ENCODE results near the gene AP1S2. TPM values are rescaled to one million over a fixed set of nuclear protein-coding genes. Genes with fewer than 3 reads are reported as not detected.

AP1S2 gene
- polyA plus RNA-seq, 1 donor (not counting 4 experiments of a cell fraction or from before 2014, with no cell fraction given) = 15.0 TPM

DNA sequence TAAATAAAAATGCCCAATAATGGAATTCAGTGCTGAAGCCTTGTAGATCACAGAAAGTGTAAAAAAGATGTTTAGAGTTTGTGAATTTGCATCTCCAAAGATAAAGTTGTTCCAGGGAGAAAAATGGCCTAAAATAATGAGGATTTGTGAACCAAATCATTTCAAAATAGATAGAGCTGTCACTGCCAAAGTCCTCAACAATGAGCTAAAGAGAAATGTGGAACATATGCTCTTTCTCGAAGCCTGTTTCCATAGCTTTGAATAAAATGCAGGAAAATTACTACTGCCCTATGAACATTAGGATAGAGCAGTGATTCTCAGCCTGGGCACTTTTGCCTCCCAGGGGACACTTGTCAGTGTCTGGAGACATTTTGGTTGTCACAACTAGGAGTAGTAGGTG lies 3.4 kb upstream of the AP1S2 start:
- no peak overlapping the region for H2AFZ ChIP-seq (ENCODE audit: control insufficient read depth, low read length)
- dilution Hi-C loops (cut with MboI; ENCODE audit: extremely low pct_ligation_motif_present, low sequenced_read_pairs) = no loop called here

GRCh38 chrX:15856636-15857035 lies 2.0 kb upstream of the AP1S2 start:
- Histone ChIP-seq H3K79me2 (ENCODE audit: control insufficient read depth, insufficient read depth, low read length) (no peaks in the 10 kb centered on the region), H3K9me3 (ENCODE audit: control insufficient read depth, low read depth, low read length) (no peaks in the 10 kb centered on the region), H3K27me3 (ENCODE audit: control insufficient read depth, extremely low read depth, insufficient read depth, low read length) (peaks cover 19% of the 10 kb centered on the region), H2AFZ (ENCODE audit: control insufficient read depth, low read length) (no peak overlapping the region), H3K9ac (ENCODE audit: control insufficient read depth, extremely low read depth, insufficient read depth, low read length) (no peak overlapping the region), H3K4me1 (ENCODE audit: control insufficient read depth, extremely low read depth, insufficient read depth, low read length) (peaks cover 14% of the 10 kb centered on the region), H3K9me1 (ENCODE audit: control insufficient read depth, extremely low read depth, insufficient read depth, low read length) (no peaks in the 10 kb centered on the region), H3K27ac (ENCODE audit: control insufficient read depth, insufficient read depth, low read length) (no peak overlapping the region), H3K4me2 (ENCODE audit: control insufficient read depth, extremely low read depth, insufficient read depth, low read depth, low read length) (no peak overlapping the region), H4K20me1 (ENCODE audit: control insufficient read depth, extremely low read depth, insufficient read depth, low read length) (no peaks in the 10 kb centered on the region), H3K36me3 (ENCODE audit: control insufficient read depth in 2 of 2, extremely low read depth in 1 of 2, insufficient read depth in 2 of 2, low read length in 2 of 2) (no peaks in the 10 kb centered on the region), H3K4me3 (ENCODE audit: control insufficient read depth in 2 of 3, extremely low read depth in 1 of 3, insufficient read depth in 2 of 3, low read depth in 1 of 3, low read length in 3 of 3) (no peak overlapping the region)
- TF ChIP-seq, protein P1, sequence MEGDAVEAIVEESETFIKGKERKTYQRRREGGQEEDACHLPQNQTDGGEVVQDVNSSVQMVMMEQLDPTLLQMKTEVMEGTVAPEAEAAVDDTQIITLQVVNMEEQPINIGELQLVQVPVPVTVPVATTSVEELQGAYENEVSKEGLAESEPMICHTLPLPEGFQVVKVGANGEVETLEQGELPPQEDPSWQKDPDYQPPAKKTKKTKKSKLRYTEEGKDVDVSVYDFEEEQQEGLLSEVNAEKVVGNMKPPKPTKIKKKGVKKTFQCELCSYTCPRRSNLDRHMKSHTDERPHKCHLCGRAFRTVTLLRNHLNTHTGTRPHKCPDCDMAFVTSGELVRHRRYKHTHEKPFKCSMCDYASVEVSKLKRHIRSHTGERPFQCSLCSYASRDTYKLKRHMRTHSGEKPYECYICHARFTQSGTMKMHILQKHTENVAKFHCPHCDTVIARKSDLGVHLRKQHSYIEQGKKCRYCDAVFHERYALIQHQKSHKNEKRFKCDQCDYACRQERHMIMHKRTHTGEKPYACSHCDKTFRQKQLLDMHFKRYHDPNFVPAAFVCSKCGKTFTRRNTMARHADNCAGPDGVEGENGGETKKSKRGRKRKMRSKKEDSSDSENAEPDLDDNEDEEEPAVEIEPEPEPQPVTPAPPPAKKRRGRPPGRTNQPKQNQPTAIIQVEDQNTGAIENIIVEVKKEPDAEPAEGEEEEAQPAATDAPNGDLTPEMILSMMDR (optimal IDR thresholded peaks at IDR 0.05 in 1 of 3, IDR thresholded peaks at IDR 0.05 in 1 of 3, conservative IDR thresholded peaks at IDR 0.05 in 1 of 3; ENCODE audit: extremely low read depth in 1 of 3, insufficient read depth in 2 of 3, low read length in 3 of 3) = no peak
- no peak for TF ChIP-seq EZH2 (IDR thresholded peaks at IDR 0.05; ENCODE audit: low read length)
- FAIRE-seq (no peak), DNase-seq (ENCODE audit: low read depth, low spot score) (no peak)
- dilution Hi-C loops (cut with MboI; ENCODE audit: extremely low pct_ligation_motif_present, low sequenced_read_pairs) = no loop called here

More for the DNA sequence above, 3.4 kb upstream of the AP1S2 start:
- FAIRE-seq (no peak), DNase-seq (ENCODE audit: low read depth, low spot score) (no peak)
- Histone ChIP-seq H3K4me1 (ENCODE audit: control insufficient read depth, extremely low read depth, insufficient read depth, low read length) (peaks cover 14% of the 10 kb centered on the region), H3K4me2 (ENCODE audit: control insufficient read depth, extremely low read depth, insufficient read depth, low read depth, low read length) (no peak overlapping the region), H3K27ac (ENCODE audit: control insufficient read depth, insufficient read depth, low read length) (no peak overlapping the region), H3K9ac (ENCODE audit: control insufficient read depth, extremely low read depth, insufficient read depth, low read length) (no peak overlapping the region), H3K27me3 (ENCODE audit: control insufficient read depth, extremely low read depth, insufficient read depth, low read length) (peaks cover 19% of the 10 kb centered on the region), H4K20me1 (ENCODE audit: control insufficient read depth, extremely low read depth, insufficient read depth, low read length) (no peaks in the 10 kb centered on the region), H3K36me3 (ENCODE audit: control insufficient read depth in 2 of 2, extremely low read depth in 1 of 2, insufficient read depth in 2 of 2, low read length in 2 of 2) (no peaks in the 10 kb centered on the region), H3K79me2 (ENCODE audit: control insufficient read depth, insufficient read depth, low read length) (no peaks in the 10 kb centered on the region), H3K9me1 (ENCODE audit: control insufficient read depth, extremely low read depth, insufficient read depth, low read length) (no peaks in the 10 kb centered on the region), H3K9me3 (ENCODE audit: control insufficient read depth, low read depth, low read length) (no peaks in the 10 kb centered on the region), H3K4me3 (ENCODE audit: control insufficient read depth in 2 of 3, extremely low read depth in 1 of 3, insufficient read depth in 2 of 3, low read depth in 1 of 3, low read length in 3 of 3) (no peak overlapping the region)
- TF ChIP-seq EZH2 (IDR thresholded peaks at IDR 0.05; ENCODE audit: low read length) = no peak
- TF ChIP-seq, protein P1 (optimal IDR thresholded peaks at IDR 0.05 in 1 of 3, IDR thresholded peaks at IDR 0.05 in 1 of 3, conservative IDR thresholded peaks at IDR 0.05 in 1 of 3; ENCODE audit: extremely low read depth in 1 of 3, insufficient read depth in 2 of 3, low read length in 3 of 3) = no peak
